Measurements from ENCODE around the gene HACD1. TPM values are rescaled to one million over a fixed set of nuclear protein-coding genes. Genes with fewer than 3 reads are reported as not detected.
A peak's percentile ranks its signal among the peaks of the same experiment; 100 is the strongest.

Gene HACD1
- polyA plus RNA-seq, 1 donor from 2014 or later, result 23.0 TPM

DNA sequence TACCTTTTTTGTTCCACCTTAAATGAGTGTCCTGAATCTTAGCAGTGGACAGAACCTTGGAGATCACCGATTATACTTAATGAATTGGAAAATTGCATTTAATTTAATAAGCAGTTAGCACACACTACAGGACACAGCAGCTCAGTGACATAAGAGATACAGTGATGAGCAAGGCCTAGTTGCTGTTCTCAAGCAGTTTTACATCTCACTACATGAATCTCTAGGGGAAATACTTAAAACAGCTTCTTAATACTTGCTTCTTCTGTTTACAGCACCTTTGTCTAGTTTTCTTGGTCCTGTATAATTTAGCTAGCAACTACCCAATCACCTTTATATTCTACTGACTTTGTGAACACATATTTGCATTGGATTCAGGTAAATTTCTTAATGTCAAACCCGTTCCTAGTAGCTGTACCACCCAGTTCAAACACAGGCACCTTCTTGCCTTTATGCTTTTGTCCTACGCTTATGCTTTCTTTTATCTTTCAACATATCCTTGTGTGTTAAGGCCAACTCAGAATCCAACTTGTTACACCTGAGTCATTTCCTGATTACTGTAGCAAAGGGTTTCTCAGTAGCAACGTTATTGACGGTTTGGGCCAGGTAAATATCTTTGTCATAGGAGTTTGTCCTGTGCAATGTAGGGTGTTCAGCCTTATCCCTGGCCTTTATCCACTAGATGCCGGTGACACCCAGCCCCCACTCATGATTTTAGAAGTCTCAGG is 28.6 kb upstream of the HACD1 start:
- peak overlapping the region; percentile 91 for H3K9ac ChIP-seq (ENCODE audit: low read length)
- no peak overlapping the region for H3K27ac ChIP-seq (ENCODE audit: low read length)
- H3K27me3 ChIP-seq (ENCODE audit: insufficient read depth, low read depth, low read length), result no peaks in the 10 kb centered on the region
- no peaks in the 10 kb centered on the region for H4K20me1 ChIP-seq (ENCODE audit: insufficient read depth)
- peaks cover 66% of the 10 kb centered on the region for H3K79me2 ChIP-seq (replicated peaks; ENCODE audit: insufficient read depth, low read length)
- H3K9me3 ChIP-seq (ENCODE audit: low read length), result no peaks in the 10 kb centered on the region
- H3K4me2 ChIP-seq (ENCODE audit: low read length), result peak overlapping the region; percentile 88
- H3K9me2 ChIP-seq (ENCODE audit: insufficient read depth, low read length), result no peaks in the 10 kb centered on the region
- TF ChIP-seq SMC3 (conservative IDR thresholded peaks at IDR 0.05; ENCODE audit: poor library complexity) (no peak), MXI1 (conservative IDR thresholded peaks at IDR 0.05; ENCODE audit: poor library complexity, severe bottlenecking) (no peak), RAD21 (conservative IDR thresholded peaks at IDR 0.05) (no peak), POLR2AphosphoS5 (IDR thresholded peaks at IDR 0.05) (no peak), EP300 (conservative IDR thresholded peaks at IDR 0.05; ENCODE audit: poor library complexity, severe bottlenecking) (no peak)
- TF ChIP-seq, protein P1, sequence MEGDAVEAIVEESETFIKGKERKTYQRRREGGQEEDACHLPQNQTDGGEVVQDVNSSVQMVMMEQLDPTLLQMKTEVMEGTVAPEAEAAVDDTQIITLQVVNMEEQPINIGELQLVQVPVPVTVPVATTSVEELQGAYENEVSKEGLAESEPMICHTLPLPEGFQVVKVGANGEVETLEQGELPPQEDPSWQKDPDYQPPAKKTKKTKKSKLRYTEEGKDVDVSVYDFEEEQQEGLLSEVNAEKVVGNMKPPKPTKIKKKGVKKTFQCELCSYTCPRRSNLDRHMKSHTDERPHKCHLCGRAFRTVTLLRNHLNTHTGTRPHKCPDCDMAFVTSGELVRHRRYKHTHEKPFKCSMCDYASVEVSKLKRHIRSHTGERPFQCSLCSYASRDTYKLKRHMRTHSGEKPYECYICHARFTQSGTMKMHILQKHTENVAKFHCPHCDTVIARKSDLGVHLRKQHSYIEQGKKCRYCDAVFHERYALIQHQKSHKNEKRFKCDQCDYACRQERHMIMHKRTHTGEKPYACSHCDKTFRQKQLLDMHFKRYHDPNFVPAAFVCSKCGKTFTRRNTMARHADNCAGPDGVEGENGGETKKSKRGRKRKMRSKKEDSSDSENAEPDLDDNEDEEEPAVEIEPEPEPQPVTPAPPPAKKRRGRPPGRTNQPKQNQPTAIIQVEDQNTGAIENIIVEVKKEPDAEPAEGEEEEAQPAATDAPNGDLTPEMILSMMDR (IDR thresholded peaks at IDR 0.05; ENCODE audit: poor library complexity, severe bottlenecking), result no peak
- TF ChIP-seq, protein P2, sequence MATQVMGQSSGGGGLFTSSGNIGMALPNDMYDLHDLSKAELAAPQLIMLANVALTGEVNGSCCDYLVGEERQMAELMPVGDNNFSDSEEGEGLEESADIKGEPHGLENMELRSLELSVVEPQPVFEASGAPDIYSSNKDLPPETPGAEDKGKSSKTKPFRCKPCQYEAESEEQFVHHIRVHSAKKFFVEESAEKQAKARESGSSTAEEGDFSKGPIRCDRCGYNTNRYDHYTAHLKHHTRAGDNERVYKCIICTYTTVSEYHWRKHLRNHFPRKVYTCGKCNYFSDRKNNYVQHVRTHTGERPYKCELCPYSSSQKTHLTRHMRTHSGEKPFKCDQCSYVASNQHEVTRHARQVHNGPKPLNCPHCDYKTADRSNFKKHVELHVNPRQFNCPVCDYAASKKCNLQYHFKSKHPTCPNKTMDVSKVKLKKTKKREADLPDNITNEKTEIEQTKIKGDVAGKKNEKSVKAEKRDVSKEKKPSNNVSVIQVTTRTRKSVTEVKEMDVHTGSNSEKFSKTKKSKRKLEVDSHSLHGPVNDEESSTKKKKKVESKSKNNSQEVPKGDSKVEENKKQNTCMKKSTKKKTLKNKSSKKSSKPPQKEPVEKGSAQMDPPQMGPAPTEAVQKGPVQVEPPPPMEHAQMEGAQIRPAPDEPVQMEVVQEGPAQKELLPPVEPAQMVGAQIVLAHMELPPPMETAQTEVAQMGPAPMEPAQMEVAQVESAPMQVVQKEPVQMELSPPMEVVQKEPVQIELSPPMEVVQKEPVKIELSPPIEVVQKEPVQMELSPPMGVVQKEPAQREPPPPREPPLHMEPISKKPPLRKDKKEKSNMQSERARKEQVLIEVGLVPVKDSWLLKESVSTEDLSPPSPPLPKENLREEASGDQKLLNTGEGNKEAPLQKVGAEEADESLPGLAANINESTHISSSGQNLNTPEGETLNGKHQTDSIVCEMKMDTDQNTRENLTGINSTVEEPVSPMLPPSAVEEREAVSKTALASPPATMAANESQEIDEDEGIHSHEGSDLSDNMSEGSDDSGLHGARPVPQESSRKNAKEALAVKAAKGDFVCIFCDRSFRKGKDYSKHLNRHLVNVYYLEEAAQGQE (IDR thresholded peaks at IDR 0.05; ENCODE audit: borderline replicate concordance), result no peak
- no peak overlapping the region for H2AFZ ChIP-seq (ENCODE audit: low read depth, low read length)
- H3K36me3 ChIP-seq (ENCODE audit: insufficient read depth, low read length), result no peaks in the 10 kb centered on the region
- peaks cover 4% of the 10 kb centered on the region for H3F3A ChIP-seq (ENCODE audit: insufficient read depth, low read length, poor library complexity, severe bottlenecking)
- H3K4me3 ChIP-seq (ENCODE audit: low read length), result peak overlapping the region; percentile 84

GRCh38 chr10:17644485-17644943 is 27.3 kb upstream of the HACD1 start:
- H3K9me2 ChIP-seq (ENCODE audit: insufficient read depth, low read length), result no peaks in the 10 kb centered on the region
- peak overlapping the region; percentile 91 for H3K9ac ChIP-seq (ENCODE audit: low read length)
- TF ChIP-seq, protein P1 (IDR thresholded peaks at IDR 0.05; ENCODE audit: poor library complexity, severe bottlenecking), result no peak
- no peak for TF ChIP-seq TAF1 (IDR thresholded peaks at IDR 0.05; ENCODE audit: low read depth)
- TF ChIP-seq RAD21 (conservative IDR thresholded peaks at IDR 0.05), result no peak
- TF ChIP-seq, protein P2 (IDR thresholded peaks at IDR 0.05; ENCODE audit: borderline replicate concordance), result no peak

More at GRCh38 chr10:17644485-17644943, 27.3 kb upstream of the HACD1 start:
- peak overlapping the region; percentile 88 for H3K4me2 ChIP-seq (ENCODE audit: low read length)
- H3K4me3 ChIP-seq (ENCODE audit: low read length), result peak overlapping the region; percentile 84
- H2AFZ ChIP-seq (ENCODE audit: low read depth, low read length), result peak overlapping the region; percentile 86
- no peaks in the 10 kb centered on the region for H4K20me1 ChIP-seq (ENCODE audit: insufficient read depth)
- peaks cover 56% of the 10 kb centered on the region for H3K79me2 ChIP-seq (replicated peaks; ENCODE audit: insufficient read depth, low read length)
- peaks cover 4% of the 10 kb centered on the region for H3F3A ChIP-seq (ENCODE audit: insufficient read depth, low read length, poor library complexity, severe bottlenecking)
- no peaks in the 10 kb centered on the region for H3K36me3 ChIP-seq (ENCODE audit: insufficient read depth, low read length)
- no peaks in the 10 kb centered on the region for H3K9me3 ChIP-seq (ENCODE audit: low read length)
- H3K27me3 ChIP-seq (ENCODE audit: insufficient read depth, low read depth, low read length), result no peaks in the 10 kb centered on the region
- peak overlapping the region; percentile 87 for H3K27ac ChIP-seq (ENCODE audit: low read length)
